Transverse colon (tissue), 4 donors: ENCODE results near the gene NNMT. TPM values are rescaled to one million over a fixed set of nuclear protein-coding genes. Genes with fewer than 3 reads are reported as not detected.

Source experiments
- DNase-seq: peaks from one replicate; pipeline ENCODE4 v3.0.0-alpha.2; 2019
- H3K27ac ChIP-seq, 4 donors: fragments of 200-600 bp; sonication (generic); 2 replicates each; pipeline ENCODE4 v1.5.1; 2016 to 2018; ENCODE audit warnings: inconsistent platforms in 4 of 4
- H3K27me3 ChIP-seq: fragments of 200-600 bp; sonication (generic); 2 replicates; pipeline ENCODE4 v1.5.1; 2017; ENCODE audit warnings: inconsistent platforms
- H3K36me3 ChIP-seq, 4 donors: fragments of 200-600 bp; sonication (generic); 2 replicates each; pipeline ENCODE4 v1.5.1; 2017 to 2019; ENCODE audit warnings: inconsistent platforms in 4 of 4
- H3K4me1 ChIP-seq, 4 donors: fragments of 200-600 bp; sonication (generic); 2 replicates each; pipeline ENCODE4 v1.5.1; 2017 to 2020; ENCODE audit warnings: inconsistent platforms in 4 of 4
- H3K4me3 ChIP-seq, 4 donors: fragments of 200-600 bp; sonication (generic); 1 replicate in 1 of 4; 2 replicates in 3 of 4; pipeline versions ENCODE4 v1.5.1 to v1.6.1; 2017 to 2019; ENCODE audit warnings: inconsistent platforms in 4 of 4
- H3K9me3 ChIP-seq, 2 donors: fragments of 200-600 bp; sonication (generic); 2 replicates each; pipeline ENCODE4 v1.5.1; 2017 to 2019; ENCODE audit warnings: inconsistent platforms in 2 of 2
- CTCF ChIP-seq, 5 experiments: fragments of 200-600 bp in 3 of 5; fragments of 450-650 bp in 2 of 5; sonication (generic) in 3 of 5; IDR thresholded peaks; 1 replicate in 2 of 5; 2 replicates in 3 of 5; pipeline ENCODE4 v1.5.1; 2016 to 2017; ENCODE audit warnings: antibody characterized with exemption in 5 of 5, inconsistent platforms in 3 of 5, mild to moderate bottlenecking in 2 of 5, moderate library complexity in 1 of 5
- EP300 ChIP-seq: sonication (generic); formaldehyde crosslinking; IDR thresholded peaks from one replicate; pipeline ENCODE4 v1.6.1; 2017; ENCODE audit warnings: antibody characterized with exemption, low read depth
- POLR2A ChIP-seq: fragments of 450-650 bp; IDR thresholded peaks from one replicate; pipeline ENCODE4 v1.6.1; 2016; ENCODE audit warnings: antibody characterized with exemption, mild to moderate bottlenecking, moderate library complexity
- POLR2AphosphoS5 ChIP-seq, 3 donors: sonication (generic); formaldehyde crosslinking; IDR thresholded peaks; one replicate each; pipeline ENCODE4 v1.6.1; 2016; ENCODE audit warnings: antibody characterized with exemption in 3 of 3
- WGBS, 2 donors: methylation state at CpG; one replicate each; pipeline ENCODE4 v1.1.5; 2018; ENCODE audit warnings: low coverage in 1 of 2; 5-methylcytosine and 5-hydroxymethylcytosine counted together
- in situ Hi-C, 4 donors: fragments of 200-750 bp; cut with MboI; loops; one replicate each; pipeline versions ENCODE4 v1.15.0 to v1.15.1; 2017; ENCODE audit warnings: low sequenced_read_pairs in 3 of 4, low pct_ligation_motif_present in 1 of 4, low pct_unique_long_range_greater_than_20kb in 1 of 4
- intact Hi-C: fragments of 100-400 bp; cut with DNase I; formaldehyde crosslinking; loops from one replicate; pipeline ENCODE4 v1.15.1; 2023; ENCODE audit warnings: low total_unique reads
- total RNA-seq, 4 donors: library from RNA; depleted of rRNA; stranded (reverse); fragments of >200 nt; gene quantifications; one replicate each; pipeline ENCODE4 v1.1.0, GENCODE V29; 2016

Gene NNMT
- total RNA-seq, 4 donors from 2014 or later = 37.8 to 385 (median 179) TPM

- peak overlapping the region; percentile 36 to 76 (median 72) for H3K27ac ChIP-seq
- WGBS, 2 donors = 62% methylated on average over 23 of the region's 29 CpGs; no CpG with 5 or more reads in 1 of the 2 donors
- peaks cover 0 to 44% (median 26%) of the 10 kb centered on the region in 4 donors for H3K4me1 ChIP-seq
- H3K4me3 ChIP-seq = no peak overlapping the region
- DNase-seq = no peak
- intact Hi-C loops = loop anchor here (5.0 to 10.0 kb wide), 2 partner anchors 73 to 201 kb away; partner anchors contain the start of gene ZBTB16
- H3K9me3 ChIP-seq = no peaks in the 10 kb centered on the region
- H3K36me3 ChIP-seq = no peaks in the 10 kb centered on the region
- in situ Hi-C loops = loop anchor here in 2 of 4 donors (10.0 to 25.0 kb wide), 3 partner anchors 221 to 371 kb away; partner anchors contain the start of genes HTR3B (in 1 of the 2) and USP28 (in 1 of the 2)
- no peak for TF ChIP-seq EP300
- no peak for TF ChIP-seq POLR2A
- no peak for TF ChIP-seq CTCF (IDR thresholded peaks at IDR 0.05)
- TF ChIP-seq POLR2AphosphoS5 (IDR thresholded peaks at IDR 0.05) = no peak
- H3K27me3 ChIP-seq = no peaks in the 10 kb centered on the region
These were observed 38.3 kb upstream of the NNMT start for GRCh38 chr11:114257621-114258558.

GRCh38 chr11:114258696-114259095 is 37.5 kb upstream of the NNMT start:
- Histone ChIP-seq H3K9me3 (no peaks in the 10 kb centered on the region), H3K4me1 (peaks cover 0 to 48% (median 27%) of the 10 kb centered on the region in 4 donors), H3K27ac (peak overlapping the region; percentile 36 to 76 (median 72)), H3K36me3 (no peaks in the 10 kb centered on the region), H3K4me3 (no peak overlapping the region), H3K27me3 (peaks cover 4% of the 10 kb centered on the region)
- TF ChIP-seq POLR2AphosphoS5 (IDR thresholded peaks at IDR 0.05) (no peak), CTCF (IDR thresholded peaks at IDR 0.05) (no peak), POLR2A (no peak), EP300 (no peak)
- in situ Hi-C loops (loop anchor here in 2 of 4 donors (10.0 to 25.0 kb wide), 3 partner anchors 221 to 371 kb away; partner anchors contain the start of genes HTR3B (in 1 of the 2) and USP28 (in 1 of the 2)), intact Hi-C loops (loop anchor here (5.0 to 10.0 kb wide), 2 partner anchors 74 to 201 kb away; partner anchors contain the start of gene ZBTB16)
- no peak for DNase-seq
- WGBS, 2 donors = 56 to 83% methylated on average over 7 of the region's 7 CpGs

- TF ChIP-seq EP300 (no peak), POLR2AphosphoS5 (IDR thresholded peaks at IDR 0.05) (peak in 1 of 3 donors; percentile 15)
- no peak for DNase-seq
- Histone ChIP-seq H3K9me3 (no peaks in the 10 kb centered on the region), H3K4me3 (no peak overlapping the region), H3K27ac (peak overlapping the region; percentile 36 to 76 (median 72)), H3K27me3 (peaks cover 5% of the 10 kb centered on the region), H3K36me3 (no peaks in the 10 kb centered on the region), H3K4me1 (peaks cover 0 to 48% (median 27%) of the 10 kb centered on the region in 4 donors)
- in situ Hi-C loops = loop anchor here in 2 of 4 donors (10.0 to 25.0 kb wide), 3 partner anchors 222 to 372 kb away; partner anchors contain the start of genes HTR3B (in 1 of the 2) and USP28 (in 1 of the 2)
- WGBS, 2 donors = 73 to 100% methylated on average over 1 to 10 of the region's 10 CpGs
- intact Hi-C loops = loop anchor here (5.0 to 10.0 kb wide), 2 partner anchors 74 to 202 kb away; partner anchors contain the start of gene ZBTB16
These were observed 37.1 kb upstream of the NNMT start for GRCh38 chr11:114259124-114259526.

GRCh38 chr11:114259551-114259983 is 36.6 kb upstream of the NNMT start:
- TF ChIP-seq EP300 (no peak), POLR2A (no peak)
- H3K36me3 ChIP-seq = no peaks in the 10 kb centered on the region
- intact Hi-C loops (loop anchor here (5.0 to 10.0 kb wide), 2 partner anchors 75 to 202 kb away; partner anchors contain the start of gene ZBTB16), in situ Hi-C loops (loop anchor here in 2 of 4 donors (10.0 to 25.0 kb wide), 3 partner anchors 222 to 372 kb away; partner anchors contain the start of genes HTR3B (in 1 of the 2) and USP28 (in 1 of the 2))
- 89% methylated on average over 12 of the region's 12 CpGs; no CpG with 5 or more reads in 1 of the 2 donors for WGBS, 2 donors
- H3K27me3 ChIP-seq = peaks cover 5% of the 10 kb centered on the region
- H3K4me3 ChIP-seq = no peak overlapping the region
- no peaks in the 10 kb centered on the region for H3K9me3 ChIP-seq
- DNase-seq = no peak
- peak overlapping the region in 3 of 4 donors; percentile 69 to 76 (median 75) for H3K27ac ChIP-seq
- H3K4me1 ChIP-seq = peaks cover 0 to 48% (median 27%) of the 10 kb centered on the region in 4 donors
